Urinary bladder (tissue), 4 donors: Measurements from ENCODE around the gene SERPINA12. TPM values are rescaled to one million over a fixed set of nuclear protein-coding genes. Genes with fewer than 3 reads are reported as not detected.
A peak's percentile ranks its signal among the peaks of the same experiment; 100 is the strongest.
"Not testable (repeated sequence)": the region's sequence is repeated elsewhere in the genome, so short reads cannot be mapped to it uniquely, and the experiment has no call there.

Experiments
- DNase-seq: peaks from one replicate; pipeline ENCODE4 v3.0.0-alpha.2; 2015; ENCODE audit errors: extremely low spot score
- H3K27ac ChIP-seq: one replicate; pipeline ENCODE4 v1.5.1; 2013; ENCODE audit warnings: low read depth, mild to moderate bottlenecking, moderate library complexity
- H3K36me3 ChIP-seq: one replicate; pipeline ENCODE4 v1.6.1; 2013; ENCODE audit warnings: mild to moderate bottlenecking, moderate library complexity; ENCODE audit not compliant: insufficient read depth
- H3K4me1 ChIP-seq: one replicate; pipeline ENCODE4 v1.6.1; 2013; ENCODE audit warnings: mild to moderate bottlenecking, moderate library complexity; ENCODE audit not compliant: insufficient read depth
- H3K4me3 ChIP-seq: one replicate; pipeline ENCODE4 v1.5.1; 2013; ENCODE audit warnings: low read depth, low read length
- WGBS: extraction: QIAGEN DNeasy Blood & Tissue Kit; methylation state at CpG from one replicate; pipeline ENCODE4 v1.1.7; 2013; 5-methylcytosine and 5-hydroxymethylcytosine counted together
- polyA plus RNA-seq: library from polyadenylated mRNA; stranded (reverse); fragments of 200-250 nt; gene quantifications from one replicate; pipeline ENCODE4 v1.2.3, GENCODE V29; 2013
- total RNA-seq: library from RNA; depleted of rRNA; stranded (reverse); fragments of >200 nt; gene quantifications from one replicate; pipeline ENCODE4 v1.2.3, GENCODE V29; 2014
- donor health status: healthy with polysubstance abuse.
- donor health status: healthy.

The SERPINA12 gene
- total and polyA plus RNA-seq, 2 donors = not detected

- Histone ChIP-seq H3K4me1 (no peaks in the 10 kb centered on the region), H3K4me3 (no peak overlapping the region), H3K27ac (no peak overlapping the region), H3K36me3 (no peaks in the 10 kb centered on the region)
- 43% methylated on average over 4 of the region's 4 CpGs for WGBS
- no peak for DNase-seq
These were observed 17.8 kb downstream of the SERPINA12 start for GRCh38 chr14:94491511-94491910.

- H3K4me1 ChIP-seq = no peaks in the 10 kb centered on the region
- H3K36me3 ChIP-seq = no peaks in the 10 kb centered on the region
- 68% methylated on average over 11 of the region's 11 CpGs for WGBS
These were observed 19.9 kb downstream of the SERPINA12 start for GRCh38 chr14:94489336-94489735.

GRCh38 chr14:94486883-94487282 lies 22.4 kb downstream of the SERPINA12 start:
- Histone ChIP-seq H3K36me3 (no peaks in the 10 kb centered on the region), H3K4me1 (no peaks in the 10 kb centered on the region), H3K27ac (no peak overlapping the region), H3K4me3 (no peak overlapping the region)
- WGBS = 32% methylated on average over 5 of the region's 5 CpGs
- no peak for DNase-seq

More at GRCh38 chr14:94489336-94489735, 19.9 kb downstream of the SERPINA12 start:
- H3K27ac ChIP-seq = no peak overlapping the region
- no peak for DNase-seq
- H3K4me3 ChIP-seq = no peak overlapping the region

GRCh38 chr14:94485944-94486841 lies 23.1 kb downstream of the SERPINA12 start:
- DNase-seq = peak; percentile 14
- no peak overlapping the region for H3K4me3 ChIP-seq
- no peaks in the 10 kb centered on the region for H3K36me3 ChIP-seq
- H3K4me1 ChIP-seq = no peaks in the 10 kb centered on the region
- no peak overlapping the region for H3K27ac ChIP-seq
- WGBS = 17% methylated on average over 26 of the region's 26 CpGs

- 79% methylated on average over 5 of the region's 5 CpGs for WGBS
- DNase-seq = no peak
- Histone ChIP-seq H3K36me3 (no peaks in the 10 kb centered on the region), H3K4me3 (no peak overlapping the region), H3K27ac (no peak overlapping the region), H3K4me1 (no peaks in the 10 kb centered on the region)
These were observed 24.8 kb downstream of the SERPINA12 start for GRCh38 chr14:94484481-94484880.

GRCh38 chr14:94483729-94484275 lies 25.5 kb downstream of the SERPINA12 start:
- H3K36me3 ChIP-seq = no peaks in the 10 kb centered on the region
- WGBS = 84% methylated on average over 7 of the region's 7 CpGs
- H3K4me3 ChIP-seq = no peak overlapping the region
- no peak for DNase-seq
- H3K27ac ChIP-seq = no peak overlapping the region
- H3K4me1 ChIP-seq = no peaks in the 10 kb centered on the region

- DNase-seq = no peak
- WGBS = 86% methylated on average over 10 of the region's 10 CpGs
- Histone ChIP-seq H3K4me1 (no peaks in the 10 kb centered on the region), H3K4me3 (no peak overlapping the region), H3K36me3 (no peaks in the 10 kb centered on the region), H3K27ac (no peak overlapping the region)
These were observed 26.2 kb downstream of the SERPINA12 start for GRCh38 chr14:94483071-94483451.

- H3K4me1 ChIP-seq, H3K4me3 ChIP-seq, H3K27ac ChIP-seq, H3K36me3 ChIP-seq, DNase-seq: not testable (repeated sequence)
- WGBS = 71% methylated on average over 10 of the region's 10 CpGs
These were observed 26.9 kb downstream of the SERPINA12 start for GRCh38 chr14:94482132-94483070.

- WGBS = 71% methylated on average over 5 of the region's 5 CpGs
- no peak overlapping the region for H3K27ac ChIP-seq
- no peak for DNase-seq
- H3K4me1 ChIP-seq = no peaks in the 10 kb centered on the region
- H3K4me3 ChIP-seq = no peak overlapping the region
- no peaks in the 10 kb centered on the region for H3K36me3 ChIP-seq
These were observed 27.7 kb downstream of the SERPINA12 start for GRCh38 chr14:94481468-94482131.

- WGBS = 26% methylated on average over 2 of the region's 2 CpGs
- DNase-seq = no peak
- H3K4me1 ChIP-seq = no peaks in the 10 kb centered on the region
- no peaks in the 10 kb centered on the region for H3K36me3 ChIP-seq
- H3K4me3 ChIP-seq = no peak overlapping the region
- no peak overlapping the region for H3K27ac ChIP-seq
These were observed 28.5 kb downstream of the SERPINA12 start for GRCh38 chr14:94480809-94481208.

GRCh38 chr14:94478420-94478819 lies 30.8 kb downstream of the SERPINA12 start:
- H3K4me1 ChIP-seq = no peaks in the 10 kb centered on the region
- no peak overlapping the region for H3K4me3 ChIP-seq
- H3K27ac ChIP-seq = no peak overlapping the region
- DNase-seq = no peak
- H3K36me3 ChIP-seq = no peaks in the 10 kb centered on the region

GRCh38 chr14:94476023-94476422 lies 33.2 kb downstream of the SERPINA12 start, which contains the start of gene SERPINA9:
SERPINA9 (minus strand) TSS chr14:94476197; CDS start chr14:94469840, 6,357 bp downstream.
- no peak for DNase-seq
- 68% methylated on average over 2 of the region's 2 CpGs for WGBS
- Histone ChIP-seq H3K36me3 (no peaks in the 10 kb centered on the region), H3K27ac (no peak within 1 kb of the TSS), H3K4me3 (no peak within 1 kb of the TSS), H3K4me1 (no peaks in the 10 kb centered on the region)

GRCh38 chr14:94474581-94475031 lies 34.7 kb downstream of the SERPINA12 start:
- H3K36me3 ChIP-seq = no peaks in the 10 kb centered on the region
- H3K4me3 ChIP-seq = no peak overlapping the region
- no peak overlapping the region for H3K27ac ChIP-seq
- H3K4me1 ChIP-seq = no peaks in the 10 kb centered on the region
- DNase-seq = no peak
- WGBS = 79% methylated on average over 7 of the region's 7 CpGs
